ENCODE results near the gene KAZN. TPM values are rescaled to one million over a fixed set of nuclear protein-coding genes. Genes with fewer than 3 reads are reported as not detected.

The KAZN gene
- total and polyA plus RNA-seq, 2 experiments from 2014 or later: 7.9 to 15.6 TPM

GRCh38 chr1:15094056-15094455 is 495.6 kb downstream of the KAZN start:
- DNase-seq (ENCODE audit: low spot score): no peak
- TF ChIP-seq CTCF (IDR thresholded peaks at IDR 0.05; ENCODE audit: poor library complexity) (no peak), EZH2 (IDR thresholded peaks at IDR 0.05; ENCODE audit: borderline replicate concordance) (no peak), EZH2phosphoT487 (IDR thresholded peaks at IDR 0.05; ENCODE audit: low read depth, severe bottlenecking, unreplicated experiment) (no peak)
- 94% methylated on average over 16 of the region's 16 CpGs for WGBS (ENCODE audit: low lambda C conversion rate, missing lambda C conversion rate)

GRCh38 chr1:15094719-15095495 is 496.4 kb downstream of the KAZN start:
- 91% methylated on average over 25 of the region's 26 CpGs for WGBS (ENCODE audit: low lambda C conversion rate, missing lambda C conversion rate)
- H3K9me2 ChIP-seq (replicated peaks; ENCODE audit: insufficient read depth): no peaks in the 10 kb centered on the region

More at GRCh38 chr1:15094056-15094455, 495.6 kb downstream of the KAZN start:
- no peak overlapping the region for H3K4me3 ChIP-seq
- no peak overlapping the region for H2AFZ ChIP-seq
- H3K27ac ChIP-seq: no peak overlapping the region
- H3K36me3 ChIP-seq (replicated peaks; ENCODE audit: insufficient read depth, low read depth): no peaks in the 10 kb centered on the region
- no peaks in the 10 kb centered on the region for H3K79me2 ChIP-seq
- H3K4me1 ChIP-seq (ENCODE audit: insufficient read depth): peaks cover 24% of the 10 kb centered on the region
- H3K9me2 ChIP-seq (replicated peaks; ENCODE audit: insufficient read depth): no peaks in the 10 kb centered on the region
- no peaks in the 10 kb centered on the region for H4K20me1 ChIP-seq (ENCODE audit: insufficient read depth, poor library complexity, severe bottlenecking)
- no peak overlapping the region for H3K4me2 ChIP-seq
- no peaks in the 10 kb centered on the region for H3K27me3 ChIP-seq
- no peaks in the 10 kb centered on the region for H3K9me3 ChIP-seq (ENCODE audit: low read depth)

GRCh38 chr1:15095496-15095875 is 497.0 kb downstream of the KAZN start:
- TF ChIP-seq EZH2phosphoT487 (IDR thresholded peaks at IDR 0.05; ENCODE audit: low read depth, severe bottlenecking, unreplicated experiment) (no peak), EZH2 (IDR thresholded peaks at IDR 0.05; ENCODE audit: borderline replicate concordance) (no peak), CTCF (IDR thresholded peaks at IDR 0.05; ENCODE audit: poor library complexity) (no peak)

More at GRCh38 chr1:15094719-15095495, 496.4 kb downstream of the KAZN start:
- no peaks in the 10 kb centered on the region for H3K27me3 ChIP-seq
- no peaks in the 10 kb centered on the region for H3K9me3 ChIP-seq (ENCODE audit: low read depth)
- DNase-seq (ENCODE audit: low spot score): no peak
- H4K20me1 ChIP-seq (ENCODE audit: insufficient read depth, poor library complexity, severe bottlenecking): no peaks in the 10 kb centered on the region
- no peak for TF ChIP-seq CTCF (IDR thresholded peaks at IDR 0.05; ENCODE audit: poor library complexity)
- no peak for TF ChIP-seq EZH2phosphoT487 (IDR thresholded peaks at IDR 0.05; ENCODE audit: low read depth, severe bottlenecking, unreplicated experiment)
- no peak for TF ChIP-seq EZH2 (IDR thresholded peaks at IDR 0.05; ENCODE audit: borderline replicate concordance)
- peaks cover 15% of the 10 kb centered on the region for H3K4me1 ChIP-seq (ENCODE audit: insufficient read depth)
- H3K27ac ChIP-seq: no peak overlapping the region
- no peak overlapping the region for H3K4me3 ChIP-seq
- no peak overlapping the region for H3K4me2 ChIP-seq
- no peak overlapping the region for H2AFZ ChIP-seq
- H3K36me3 ChIP-seq (replicated peaks; ENCODE audit: insufficient read depth, low read depth): no peaks in the 10 kb centered on the region
- no peaks in the 10 kb centered on the region for H3K79me2 ChIP-seq

More at GRCh38 chr1:15095496-15095875, 497.0 kb downstream of the KAZN start:
- peaks cover under 1% of the 10 kb centered on the region for H3K27me3 ChIP-seq
- whole genome bisulfite sequencing (ENCODE audit: low lambda C conversion rate, missing lambda C conversion rate): 69% methylated on average over 6 of the region's 6 CpGs
- H3K4me2 ChIP-seq: no peak overlapping the region
- H3K36me3 ChIP-seq (replicated peaks; ENCODE audit: insufficient read depth, low read depth): no peaks in the 10 kb centered on the region
- H2AFZ ChIP-seq: no peak overlapping the region
- no peaks in the 10 kb centered on the region for H4K20me1 ChIP-seq (ENCODE audit: insufficient read depth, poor library complexity, severe bottlenecking)
- no peak overlapping the region for H3K27ac ChIP-seq
- no peaks in the 10 kb centered on the region for H3K79me2 ChIP-seq
- DNase-seq (ENCODE audit: low spot score): no peak
- H3K9me2 ChIP-seq (replicated peaks; ENCODE audit: insufficient read depth): no peaks in the 10 kb centered on the region
- peaks cover 11% of the 10 kb centered on the region for H3K4me1 ChIP-seq (ENCODE audit: insufficient read depth)
- H3K4me3 ChIP-seq: no peak overlapping the region
- no peaks in the 10 kb centered on the region for H3K9me3 ChIP-seq (ENCODE audit: low read depth)
